ENCODE data around the gene SLC35F2.
"Not testable (repeated sequence)": the region's sequence is repeated elsewhere in the genome, so short reads cannot be mapped to it uniquely, and the experiment has no call there.

SLC35F2 gene

DNA sequence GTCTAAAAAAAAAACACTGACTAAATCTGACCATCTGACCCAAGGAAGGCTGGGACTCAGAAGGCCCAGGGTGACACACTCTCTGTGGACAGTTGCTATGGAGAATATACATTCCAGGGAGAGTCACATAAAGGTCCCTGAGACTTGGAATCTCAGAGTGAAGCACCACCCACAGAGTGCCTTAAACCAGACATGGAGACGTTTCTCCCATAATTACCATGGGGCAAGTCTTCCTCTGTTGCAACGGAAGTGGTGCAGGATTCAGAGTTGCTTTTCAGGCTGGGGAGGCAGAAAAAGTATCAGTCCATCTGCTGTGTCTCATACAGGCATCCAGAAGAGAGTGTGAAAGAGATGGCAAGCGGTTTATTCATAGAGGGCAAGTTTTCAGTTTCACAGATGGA lies 88.0 kb downstream of the SLC35F2 start:
- DNase-seq (ENCODE audit: low read depth): no peak
- TF ChIP-seq, protein P1, sequence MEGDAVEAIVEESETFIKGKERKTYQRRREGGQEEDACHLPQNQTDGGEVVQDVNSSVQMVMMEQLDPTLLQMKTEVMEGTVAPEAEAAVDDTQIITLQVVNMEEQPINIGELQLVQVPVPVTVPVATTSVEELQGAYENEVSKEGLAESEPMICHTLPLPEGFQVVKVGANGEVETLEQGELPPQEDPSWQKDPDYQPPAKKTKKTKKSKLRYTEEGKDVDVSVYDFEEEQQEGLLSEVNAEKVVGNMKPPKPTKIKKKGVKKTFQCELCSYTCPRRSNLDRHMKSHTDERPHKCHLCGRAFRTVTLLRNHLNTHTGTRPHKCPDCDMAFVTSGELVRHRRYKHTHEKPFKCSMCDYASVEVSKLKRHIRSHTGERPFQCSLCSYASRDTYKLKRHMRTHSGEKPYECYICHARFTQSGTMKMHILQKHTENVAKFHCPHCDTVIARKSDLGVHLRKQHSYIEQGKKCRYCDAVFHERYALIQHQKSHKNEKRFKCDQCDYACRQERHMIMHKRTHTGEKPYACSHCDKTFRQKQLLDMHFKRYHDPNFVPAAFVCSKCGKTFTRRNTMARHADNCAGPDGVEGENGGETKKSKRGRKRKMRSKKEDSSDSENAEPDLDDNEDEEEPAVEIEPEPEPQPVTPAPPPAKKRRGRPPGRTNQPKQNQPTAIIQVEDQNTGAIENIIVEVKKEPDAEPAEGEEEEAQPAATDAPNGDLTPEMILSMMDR (IDR thresholded peaks at IDR 0.05; ENCODE audit: low read depth, low read length, missing control alignments): no peak
- no peak overlapping the region for H3K4me3 ChIP-seq (ENCODE audit: low read depth, low read length)

DNA sequence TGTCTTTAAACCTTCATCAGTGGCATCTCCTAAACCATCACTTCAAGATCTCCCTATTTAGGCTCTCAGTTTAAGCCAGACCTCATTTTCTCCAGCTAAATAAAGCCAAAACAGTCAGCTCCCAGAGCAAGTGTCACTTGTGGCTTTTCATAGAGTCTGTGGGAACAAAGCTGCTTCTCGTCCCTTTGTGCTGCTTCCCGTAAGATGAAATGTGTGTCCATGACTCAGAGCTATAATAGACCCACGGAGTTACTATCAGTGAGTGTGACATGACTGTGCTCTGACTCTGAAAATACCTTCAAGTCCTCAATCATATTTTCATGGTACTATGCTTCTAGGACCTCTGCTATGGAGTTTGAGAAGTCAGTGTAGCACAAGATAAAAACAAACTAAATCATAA lies 89.4 kb downstream of the SLC35F2 start:
- no peak overlapping the region for H3K4me3 ChIP-seq (ENCODE audit: low read depth, low read length)
- no peak for DNase-seq (ENCODE audit: low read depth)
- TF ChIP-seq, protein P1 (IDR thresholded peaks at IDR 0.05; ENCODE audit: low read depth, low read length, missing control alignments): no peak

DNA sequence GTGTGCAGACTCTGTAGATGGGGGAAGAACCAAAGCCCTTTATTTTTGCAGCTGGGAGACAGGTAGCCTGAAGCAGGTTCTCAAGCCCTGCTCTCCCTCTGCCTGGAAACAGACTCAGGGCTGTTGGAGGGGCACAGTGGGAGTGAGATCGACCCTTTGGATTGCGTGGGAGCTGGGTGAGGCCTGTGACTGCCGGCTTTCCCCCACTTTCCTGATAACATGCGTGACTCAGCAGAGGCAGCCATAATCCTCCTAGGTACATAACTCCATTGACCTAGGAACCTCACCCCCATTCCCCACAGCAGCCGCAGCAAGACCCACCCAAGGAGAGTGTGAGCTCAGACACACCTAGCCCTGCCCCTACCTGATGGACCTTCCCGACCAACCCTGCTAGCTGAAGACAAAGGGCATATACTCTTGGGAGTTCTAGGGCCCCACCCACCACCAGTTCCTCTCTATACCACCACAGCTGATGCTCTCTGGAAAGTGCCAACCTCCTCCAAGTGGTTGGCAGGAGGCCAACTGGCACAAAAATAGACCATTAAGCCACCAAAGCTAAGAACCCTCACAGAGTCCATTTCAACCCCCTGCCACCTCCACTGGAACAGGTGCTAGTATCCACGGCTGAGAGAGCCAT lies 99.8 kb downstream of the SLC35F2 start:
- DNase-seq (ENCODE audit: low read depth); H3K4me3 ChIP-seq (ENCODE audit: low read depth, low read length): not testable (repeated sequence)

DNA sequence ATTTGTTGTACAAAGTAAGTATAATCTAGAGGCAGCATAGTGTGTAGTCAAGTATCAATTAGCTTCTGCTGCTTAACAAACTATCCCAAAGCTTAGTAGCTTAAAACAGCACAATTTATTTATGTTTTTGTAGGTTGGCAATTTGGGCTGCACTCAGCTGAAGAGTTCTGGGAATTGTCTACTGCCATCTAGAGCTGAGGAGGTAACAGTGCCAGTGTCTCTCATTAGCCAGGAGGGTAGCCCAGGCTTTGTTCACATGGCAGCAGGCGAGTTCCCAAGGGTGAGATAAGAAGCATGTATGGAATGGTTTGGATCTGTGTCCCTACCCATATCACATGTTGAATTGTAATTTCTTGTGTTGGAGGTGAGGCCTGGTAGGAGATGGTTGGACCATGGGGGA lies 100.9 kb downstream of the SLC35F2 start:
- no peak for DNase-seq (ENCODE audit: low read depth)
- no peak overlapping the region for H3K4me3 ChIP-seq (ENCODE audit: low read depth, low read length)
- TF ChIP-seq, protein P1 (IDR thresholded peaks at IDR 0.05; ENCODE audit: low read depth, low read length, missing control alignments): peak; percentile 12

DNA sequence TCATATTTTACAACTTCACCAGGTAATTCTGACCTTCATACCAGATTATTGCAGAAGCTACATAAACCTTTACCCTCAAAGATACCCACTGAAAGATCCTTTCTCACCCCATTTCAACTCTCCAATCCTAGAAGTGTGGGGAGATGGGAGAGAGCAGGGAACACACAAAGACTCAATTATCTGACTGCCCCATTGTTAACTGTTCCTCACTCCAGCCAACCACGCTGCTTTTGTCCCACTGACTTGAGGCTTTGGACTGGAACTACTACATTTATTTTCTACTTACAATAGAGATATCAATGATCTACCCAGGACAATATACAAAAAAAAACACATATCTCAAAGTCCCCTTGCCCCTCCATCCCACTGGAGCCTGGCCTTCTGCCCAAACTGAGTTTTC lies 102.0 kb downstream of the SLC35F2 start:
- TF ChIP-seq, protein P1 (IDR thresholded peaks at IDR 0.05; ENCODE audit: low read depth, low read length, missing control alignments): no peak
- no peak for DNase-seq (ENCODE audit: low read depth)
- no peak overlapping the region for H3K4me3 ChIP-seq (ENCODE audit: low read depth, low read length)

DNA sequence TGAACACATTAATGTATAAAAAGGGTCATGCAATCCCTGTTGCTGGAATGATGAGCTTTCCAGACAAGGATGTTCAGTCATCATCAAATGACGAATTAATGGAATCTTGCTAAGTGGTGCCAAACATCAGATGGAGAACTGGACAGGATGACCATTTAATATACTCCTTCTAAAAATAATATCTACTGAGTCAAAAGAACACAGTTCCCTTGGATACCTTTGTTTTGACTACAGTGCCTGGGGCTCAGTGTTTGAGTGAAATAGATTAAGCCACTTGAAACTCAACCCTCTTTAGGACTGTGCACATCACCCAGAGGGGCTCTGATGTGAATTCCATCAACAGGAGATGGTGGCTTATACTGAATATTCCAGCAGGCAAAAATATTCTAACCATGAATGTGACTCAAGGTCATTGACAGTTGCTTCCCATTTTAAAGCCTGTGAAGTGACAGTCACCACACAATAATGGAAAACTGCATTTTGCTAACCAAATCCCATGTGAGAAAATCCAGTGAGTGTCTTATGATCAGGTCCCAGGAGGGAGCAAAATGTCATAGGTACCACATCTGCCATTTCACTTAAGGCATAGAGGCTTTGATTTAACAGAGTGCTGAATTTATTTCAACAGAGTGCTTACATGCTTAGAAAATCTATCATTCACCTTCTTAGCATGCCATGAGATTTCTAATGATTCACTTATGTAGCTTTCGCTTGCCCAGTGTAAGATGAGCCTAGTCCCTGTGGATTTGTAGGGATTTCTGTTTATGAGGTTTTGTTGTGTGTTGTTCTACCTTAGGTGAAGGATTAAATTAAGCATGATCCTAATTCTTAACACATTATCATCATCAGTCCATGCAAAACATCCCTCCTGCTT lies 105.4 kb downstream of the SLC35F2 start:
- DNase-seq (ENCODE audit: low read depth): no peak
- TF ChIP-seq, protein P1 (IDR thresholded peaks at IDR 0.05; ENCODE audit: low read depth, low read length, missing control alignments): no peak
- no peak overlapping the region for H3K4me3 ChIP-seq (ENCODE audit: low read depth, low read length)

DNA sequence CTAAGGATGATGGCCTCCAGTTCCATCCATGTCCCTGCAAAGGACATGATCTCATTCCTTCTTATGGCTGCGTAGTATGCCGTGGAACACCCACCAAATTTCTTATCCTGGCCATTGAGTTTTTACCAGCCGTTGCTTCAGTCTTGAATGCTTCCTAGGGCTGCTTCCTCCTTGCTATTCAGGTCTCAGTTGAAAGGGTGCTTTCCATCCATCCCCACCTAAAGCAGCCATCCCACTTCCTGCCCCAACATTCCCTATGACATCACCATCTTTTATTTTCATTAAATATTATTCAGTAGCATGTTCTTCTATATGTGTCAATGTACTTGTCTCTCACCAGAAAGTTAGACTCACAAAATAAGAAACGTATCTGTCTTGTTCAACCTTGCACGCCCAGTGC lies 106.1 kb downstream of the SLC35F2 start:
- TF ChIP-seq, protein P1 (IDR thresholded peaks at IDR 0.05; ENCODE audit: low read depth, low read length, missing control alignments): no peak
- H3K4me3 ChIP-seq (ENCODE audit: low read depth, low read length): no peak overlapping the region
- DNase-seq (ENCODE audit: low read depth): no peak
